Stomach smooth muscle (tissue), 2 donors: ENCODE measurements around the gene PRELID3B.
A peak's percentile ranks its signal among the peaks of the same experiment; 100 is the strongest.

ENCODE experiments used
- H3K27ac ChIP-seq: one replicate; pipeline ENCODE4 v1.7.0; 2013; ENCODE audit warnings: mild to moderate bottlenecking, low read length, inconsistent platforms
- H3K27me3 ChIP-seq, 2 donors: one replicate each; pipeline ENCODE4 v1.7.0; 2013; ENCODE audit warnings: low read length in 2 of 2; ENCODE audit not compliant: insufficient read depth in 2 of 2, control insufficient read depth in 1 of 2
- H3K36me3 ChIP-seq, 2 donors: one replicate each; pipeline ENCODE4 v1.7.0; 2013; ENCODE audit warnings: low read length in 2 of 2; ENCODE audit not compliant: control insufficient read depth in 2 of 2, insufficient read depth in 2 of 2
- H3K4me1 ChIP-seq: one replicate; pipeline ENCODE4 v1.7.0; 2013; ENCODE audit warnings: low read length; ENCODE audit not compliant: control insufficient read depth, insufficient read depth
- H3K4me3 ChIP-seq, 2 donors: one replicate each; pipeline ENCODE4 v1.7.0; 2013; ENCODE audit warnings: low read length in 2 of 2
- H3K9ac ChIP-seq, 2 donors: one replicate each; pipeline ENCODE4 v1.7.0; 2013; ENCODE audit warnings: low read length in 2 of 2, mild to moderate bottlenecking in 1 of 2
- H3K9me3 ChIP-seq, 2 donors: one replicate each; pipeline ENCODE4 v1.7.0; 2013; ENCODE audit warnings: low read length in 2 of 2; ENCODE audit not compliant: control insufficient read depth in 2 of 2
- donor health status: healthy.
- donor health status: Pancreatic carcinoma.

The PRELID3B gene

DNA sequence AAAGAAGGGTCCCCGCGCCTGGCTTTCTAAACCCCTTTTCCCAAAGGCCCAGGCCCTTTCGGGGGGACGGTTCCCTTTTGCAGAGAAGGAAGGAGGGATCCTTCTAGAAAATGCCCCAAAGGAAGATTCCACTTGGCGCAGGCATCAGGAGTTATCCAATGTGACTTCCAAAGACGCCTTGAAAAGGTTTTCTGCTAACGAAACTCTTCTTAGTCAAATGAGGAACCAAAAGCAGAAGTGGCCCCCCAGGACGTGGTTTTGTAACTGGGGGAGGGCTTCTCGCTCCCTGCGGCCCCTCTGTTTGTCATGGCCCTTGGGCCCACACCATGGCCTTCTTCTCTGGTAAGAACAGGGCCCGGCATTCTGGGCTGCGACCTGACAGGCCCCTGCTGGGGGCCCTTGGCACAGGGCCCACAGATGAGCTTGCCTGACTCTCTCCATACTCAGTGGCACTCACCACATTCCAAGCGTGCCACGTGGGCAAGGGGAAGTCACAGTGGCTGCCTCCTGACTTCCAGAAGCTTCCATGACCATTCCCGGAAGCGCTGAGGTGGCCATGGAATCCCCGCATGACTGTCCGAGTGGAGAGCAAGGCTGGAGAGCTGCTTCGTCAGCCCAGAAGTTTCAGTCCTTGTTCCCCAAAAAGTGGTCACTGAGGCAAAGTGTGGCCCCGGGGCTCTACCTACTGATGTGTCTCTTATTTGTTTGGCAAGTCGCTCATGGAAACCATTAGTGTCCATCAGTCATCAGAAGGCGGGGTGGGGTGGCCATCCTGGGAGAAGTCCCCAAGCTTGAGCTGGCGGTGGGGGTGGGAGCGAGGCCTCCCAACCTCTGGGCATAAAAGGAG lies 34.7 kb downstream of the PRELID3B start:
- Histone ChIP-seq H3K36me3 (peaks cover 0 to 2% of the 10 kb centered on the region in 2 donors), H3K9me3 (no peaks in the 10 kb centered on the region), H3K27ac (no peak overlapping the region), H3K4me3 (peak overlapping the region in 1 of 2 donors; percentile 84), H3K27me3 (no peaks in the 10 kb centered on the region), H3K9ac (peak overlapping the region in 1 of 2 donors; percentile 90), H3K4me1 (peaks cover 30% of the 10 kb centered on the region)

DNA sequence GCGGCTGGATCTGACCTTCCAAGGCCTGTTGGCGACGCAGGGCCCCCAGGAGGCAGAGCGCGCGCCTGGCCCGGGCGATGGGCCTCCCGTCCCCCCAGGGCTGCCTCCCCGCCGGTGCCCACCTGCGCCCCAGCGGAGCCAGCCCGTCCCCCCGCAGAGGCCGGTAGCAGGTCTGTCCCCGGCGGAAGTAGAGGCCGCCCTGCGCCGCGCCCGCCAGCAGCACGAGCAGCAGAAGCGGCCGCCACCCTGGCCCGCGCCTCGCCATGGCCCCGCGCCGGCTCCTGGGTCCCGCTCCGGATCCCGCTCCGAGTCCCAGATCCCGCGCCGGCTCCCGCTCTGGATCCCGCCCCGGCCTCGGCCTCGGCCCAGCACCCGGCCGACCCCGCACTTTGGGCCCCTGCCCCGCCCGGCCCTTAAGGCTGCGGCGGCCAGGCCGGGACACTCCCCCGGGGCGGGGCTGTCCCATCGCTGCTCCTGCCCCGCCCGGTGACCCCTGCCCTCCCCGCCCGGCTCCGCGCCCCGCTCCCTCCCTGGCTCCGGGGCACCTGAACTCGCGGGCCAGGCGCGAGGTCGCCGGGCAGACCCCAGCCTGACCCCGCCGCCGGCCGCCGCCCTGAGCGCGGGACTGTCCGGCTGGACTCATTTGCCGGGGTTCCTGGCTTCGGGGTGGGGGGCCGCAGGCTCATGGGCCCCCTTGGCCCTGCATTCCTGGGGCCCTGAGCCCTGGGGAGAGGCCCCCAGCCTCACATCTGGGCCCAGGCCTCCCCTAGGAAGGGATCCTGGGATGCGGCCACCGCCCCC lies 35.5 kb downstream of the PRELID3B start, which contains the start of gene CTSZ:
CTSZ (minus strand) TSS at position 391 of the 801 bp plus-strand sequence; CDS start at position 265, 126 bp downstream.
- Histone ChIP-seq H3K27ac (peak within 1 kb of the TSS; percentile 53), H3K27me3 (no peaks in the 10 kb centered on the region), H3K4me3 (peak within 1 kb of the TSS; percentile 84 to 89), H3K36me3 (peaks cover 0 to 2% of the 10 kb centered on the region in 2 donors), H3K4me1 (peaks cover 30% of the 10 kb centered on the region), H3K9ac (peak within 1 kb of the TSS; percentile 90 to 91), H3K9me3 (no peaks in the 10 kb centered on the region)

DNA sequence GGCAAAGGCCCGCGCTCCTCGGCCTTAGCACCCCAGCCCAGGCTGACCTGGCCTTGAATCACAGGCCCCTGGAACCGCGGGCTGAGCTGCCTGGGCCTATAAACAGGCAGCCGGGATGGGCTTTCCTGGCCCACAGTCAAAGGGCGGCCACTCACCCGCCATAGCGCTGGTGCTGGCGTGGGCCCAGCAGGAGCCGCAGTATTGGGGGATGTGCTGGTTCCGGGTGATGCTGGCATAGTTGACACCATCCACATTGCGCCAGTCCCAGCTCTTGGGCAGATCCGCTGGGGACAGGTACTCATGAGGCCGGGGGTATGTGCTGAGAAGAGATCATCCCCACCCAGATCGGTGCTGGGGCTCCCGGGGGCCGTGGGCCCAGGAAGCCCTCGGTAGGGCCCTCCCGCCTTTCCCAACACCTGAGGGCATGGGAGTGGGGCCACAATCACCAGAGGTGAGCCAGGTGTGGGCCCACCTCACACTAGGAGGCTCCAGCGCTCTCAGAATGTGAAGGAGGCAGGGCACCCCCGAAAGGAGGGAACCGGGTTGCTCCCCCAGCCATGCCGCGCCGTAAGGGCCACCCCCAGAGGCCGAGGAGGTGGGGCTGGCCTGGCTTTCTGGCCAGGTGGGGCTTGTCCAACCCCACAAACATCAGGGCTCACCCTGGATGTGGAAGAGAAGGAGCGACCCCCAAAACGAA lies 36.3 kb downstream of the PRELID3B start:
- H3K27me3 ChIP-seq, result no peaks in the 10 kb centered on the region
- H3K36me3 ChIP-seq, result peaks cover 0 to 4% of the 10 kb centered on the region in 2 donors
- H3K9ac ChIP-seq, result peak overlapping the region; percentile 90 to 91
- H3K9me3 ChIP-seq, result no peaks in the 10 kb centered on the region
- H3K27ac ChIP-seq, result peak overlapping the region; percentile 53
- peak overlapping the region; percentile 84 to 89 for H3K4me3 ChIP-seq
- H3K4me1 ChIP-seq, result peaks cover 27% of the 10 kb centered on the region

DNA sequence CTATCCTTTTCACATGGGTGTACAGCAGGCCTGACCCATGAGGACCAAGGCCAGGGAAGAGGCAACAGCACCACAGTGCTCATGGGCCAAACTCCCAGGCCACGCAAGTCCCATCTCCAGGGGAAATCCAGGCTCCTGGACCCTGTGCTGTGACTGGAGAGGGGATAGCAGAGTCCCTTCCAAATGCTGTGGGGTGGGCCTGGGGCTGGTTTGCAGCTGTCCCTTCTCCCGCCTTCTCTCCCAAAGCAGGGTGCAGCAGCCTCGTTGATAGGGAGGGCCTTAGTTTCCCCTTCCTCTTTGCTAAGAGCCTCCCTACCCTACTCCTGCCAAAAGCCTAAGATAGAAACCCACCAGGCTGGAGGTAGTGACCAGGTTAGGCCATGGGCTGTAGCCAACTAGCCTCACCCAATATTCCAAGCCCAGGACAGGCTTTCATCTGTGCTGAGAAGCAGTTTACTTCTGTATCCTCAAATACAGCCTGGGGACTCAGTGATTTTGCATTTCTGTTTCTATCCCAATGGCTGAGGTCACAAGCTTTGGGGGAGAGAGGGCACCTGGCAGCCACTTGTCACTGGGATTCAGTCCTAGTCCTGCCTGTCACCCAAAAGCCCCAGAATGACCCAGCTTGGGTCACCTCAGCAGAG lies 36.9 kb downstream of the PRELID3B start:
- no peaks in the 10 kb centered on the region for H3K9me3 ChIP-seq
- peak overlapping the region; percentile 90 to 91 for H3K9ac ChIP-seq
- H3K4me1 ChIP-seq, result peaks cover 27% of the 10 kb centered on the region
- H3K4me3 ChIP-seq, result peak overlapping the region; percentile 84 to 89
- H3K27me3 ChIP-seq, result no peaks in the 10 kb centered on the region
- H3K27ac ChIP-seq, result peak overlapping the region; percentile 53
- peaks cover 0 to 8% of the 10 kb centered on the region in 2 donors for H3K36me3 ChIP-seq

DNA sequence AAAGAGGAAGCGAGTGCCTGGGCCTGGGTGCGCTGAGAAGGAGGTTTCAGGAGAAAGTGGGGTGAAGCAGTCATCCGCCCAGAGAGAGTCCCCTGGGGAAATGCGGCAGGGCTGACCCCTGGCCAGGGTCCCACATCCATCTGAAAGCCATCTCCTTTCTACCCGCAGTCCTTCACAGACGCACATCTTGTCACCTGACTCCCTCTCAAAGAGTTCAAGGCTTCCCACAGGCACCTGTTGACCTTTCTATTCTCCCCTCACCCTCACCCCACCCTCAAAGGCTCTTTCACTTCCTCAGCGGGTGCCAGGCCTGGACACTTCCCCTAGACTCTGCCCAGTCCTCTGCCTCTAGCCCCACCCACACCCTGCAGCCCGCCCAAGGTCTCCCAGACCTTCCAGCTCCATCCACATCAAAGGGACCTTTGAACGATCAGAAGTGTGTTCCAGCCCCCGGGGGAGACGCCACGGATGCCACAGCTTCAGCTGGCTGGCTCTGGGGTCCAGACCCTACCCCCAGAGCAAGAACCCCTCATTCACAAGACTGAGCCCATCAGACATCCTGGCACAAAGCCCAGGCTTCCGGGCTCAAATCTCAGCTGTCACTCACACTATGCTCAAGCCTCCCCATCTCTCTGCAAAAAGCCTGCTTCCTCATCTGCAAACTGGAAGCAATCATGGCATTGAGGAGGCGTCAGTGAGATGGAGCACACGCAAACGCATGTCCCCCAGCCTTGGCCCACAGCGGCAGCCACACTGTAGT lies 37.6 kb downstream of the PRELID3B start:
- peak overlapping the region; percentile 53 for H3K27ac ChIP-seq
- H3K4me1 ChIP-seq, result peaks cover 27% of the 10 kb centered on the region
- peaks cover 0 to 13% of the 10 kb centered on the region in 2 donors for H3K36me3 ChIP-seq
- H3K4me3 ChIP-seq, result peak overlapping the region; percentile 84 to 89
- H3K27me3 ChIP-seq, result no peaks in the 10 kb centered on the region
- H3K9ac ChIP-seq, result peak overlapping the region in 1 of 2 donors; percentile 36
- no peaks in the 10 kb centered on the region for H3K9me3 ChIP-seq

DNA sequence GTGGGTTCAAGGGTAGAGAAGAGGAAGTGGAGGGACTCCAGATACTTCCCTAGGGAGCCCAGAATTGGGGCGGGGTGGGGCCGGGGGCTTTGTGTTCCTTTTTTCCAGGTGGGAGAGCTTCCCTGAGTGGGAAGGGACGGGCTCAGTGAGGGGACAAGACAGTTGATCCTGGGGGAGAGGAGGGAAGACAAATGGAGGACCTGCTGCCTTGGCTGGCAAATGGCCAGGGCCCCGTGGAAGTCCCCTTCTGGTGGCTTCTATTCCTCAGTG lies 38.2 kb downstream of the PRELID3B start:
- H3K4me1 ChIP-seq, result peaks cover 27% of the 10 kb centered on the region
- no peak overlapping the region for H3K9ac ChIP-seq
- no peaks in the 10 kb centered on the region for H3K9me3 ChIP-seq
- no peak overlapping the region for H3K4me3 ChIP-seq
- no peaks in the 10 kb centered on the region for H3K27me3 ChIP-seq
- peaks cover 0 to 14% of the 10 kb centered on the region in 2 donors for H3K36me3 ChIP-seq
- H3K27ac ChIP-seq, result no peak overlapping the region

DNA sequence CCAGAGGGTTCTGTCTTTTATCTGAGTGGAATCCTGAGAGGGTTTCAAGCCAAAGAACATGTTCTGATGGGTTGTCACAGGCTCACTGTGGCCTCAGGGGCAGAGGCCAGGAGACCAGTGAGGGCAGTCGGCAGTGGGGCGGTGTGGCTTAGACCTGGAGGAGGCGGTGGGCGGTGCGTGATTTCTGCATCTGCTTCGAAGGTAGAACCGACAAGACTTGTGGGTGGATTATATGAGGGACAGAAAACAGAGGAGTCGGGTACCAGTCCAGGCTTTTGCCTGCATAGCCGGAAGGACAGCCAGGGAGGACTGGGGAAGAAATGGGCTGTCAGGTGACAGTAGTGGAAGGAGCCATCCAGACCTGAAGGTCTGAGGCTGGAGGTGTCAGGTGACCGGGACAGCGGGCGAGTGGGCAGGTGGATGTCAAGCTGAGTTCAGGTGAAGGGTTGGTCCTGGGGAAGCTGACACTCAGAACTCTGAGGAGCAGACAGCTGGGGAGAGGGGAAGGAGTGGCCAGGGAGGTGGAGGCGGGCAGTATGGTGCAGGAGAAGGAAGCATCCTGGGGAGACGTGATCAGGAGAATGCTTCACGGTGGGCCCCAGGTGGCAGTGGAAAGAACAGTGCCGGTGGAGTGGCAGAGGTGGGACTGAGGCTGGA lies 38.6 kb downstream of the PRELID3B start:
- Histone ChIP-seq H3K27me3 (no peaks in the 10 kb centered on the region), H3K27ac (no peak overlapping the region), H3K9ac (no peak overlapping the region), H3K36me3 (peaks cover under 1 to 17% of the 10 kb centered on the region in 2 donors), H3K4me3 (no peak overlapping the region), H3K4me1 (peaks cover 27% of the 10 kb centered on the region), H3K9me3 (no peaks in the 10 kb centered on the region)

DNA sequence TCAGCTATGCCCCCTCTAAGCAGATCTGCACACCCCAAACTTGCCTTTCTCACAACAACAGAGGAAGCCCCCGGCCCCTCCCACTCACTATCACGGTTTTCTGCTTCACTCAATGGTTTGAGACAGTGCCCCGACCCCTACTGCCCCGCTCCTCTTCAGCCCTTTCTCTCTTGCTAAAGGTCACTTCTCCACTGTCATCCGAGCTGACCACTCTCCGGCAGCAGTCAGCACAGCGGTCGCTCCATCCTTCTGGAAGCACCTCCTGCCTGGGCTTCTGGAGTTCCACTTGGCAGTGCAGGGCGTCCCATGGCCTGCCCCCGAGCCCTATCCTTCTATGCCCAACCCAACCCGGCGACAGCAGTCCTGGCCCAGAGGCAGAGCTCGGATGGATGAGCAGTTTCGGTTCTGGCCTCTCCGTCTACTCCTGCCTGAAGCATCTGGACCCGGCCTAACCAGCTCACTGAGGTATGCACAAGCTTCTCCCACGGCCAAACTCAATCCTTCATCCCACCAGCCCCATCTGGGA lies 39.6 kb downstream of the PRELID3B start:
- H3K36me3 ChIP-seq, result peaks cover 6 to 20% of the 10 kb centered on the region in 2 donors
- H3K9ac ChIP-seq, result no peak overlapping the region
- peaks cover 27% of the 10 kb centered on the region for H3K4me1 ChIP-seq
- H3K4me3 ChIP-seq, result no peak overlapping the region
- H3K9me3 ChIP-seq, result no peaks in the 10 kb centered on the region
- H3K27ac ChIP-seq, result no peak overlapping the region
- no peaks in the 10 kb centered on the region for H3K27me3 ChIP-seq

DNA sequence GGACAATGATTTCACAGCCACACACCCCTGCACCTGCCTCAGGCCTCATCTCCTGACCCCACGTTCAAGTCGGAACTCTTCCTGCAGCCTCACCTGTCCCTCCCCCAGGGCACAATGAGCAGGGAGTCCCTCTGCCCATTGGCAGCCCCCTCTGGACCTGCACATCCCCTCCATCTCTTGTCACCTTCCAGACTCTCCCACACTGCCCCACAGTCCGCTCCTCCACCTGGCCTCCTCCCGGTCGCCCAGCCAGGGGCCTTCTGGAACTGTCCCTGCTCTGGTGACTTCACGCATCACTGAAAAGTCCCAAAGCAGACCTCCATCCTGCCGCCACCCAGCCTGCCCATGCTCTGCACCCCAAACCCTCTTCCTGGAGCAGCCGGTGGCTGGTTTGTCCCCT lies 40.2 kb downstream of the PRELID3B start:
- Histone ChIP-seq H3K27me3 (no peaks in the 10 kb centered on the region), H3K4me1 (peaks cover 26% of the 10 kb centered on the region), H3K27ac (no peak overlapping the region), H3K9me3 (no peaks in the 10 kb centered on the region), H3K9ac (no peak overlapping the region), H3K36me3 (peaks cover 10 to 26% of the 10 kb centered on the region in 2 donors), H3K4me3 (no peak overlapping the region)
